ENCODE measurements around the gene CASK. TPM values are rescaled to one million over a fixed set of nuclear protein-coding genes. Genes with fewer than 3 reads are reported as not detected.

Gene CASK
- total RNA-seq, 1 donor from 2014 or later = 41.0 TPM

- no peaks in the 10 kb centered on the region for H3K27me3 ChIP-seq
- H3K27ac ChIP-seq = no peak overlapping the region
- intact Hi-C loops (cut with DNase I) = no loop called here
- H3K4me1 ChIP-seq = no peaks in the 10 kb centered on the region
- no peak overlapping the region for H3K4me3 ChIP-seq
- no peak for DNase-seq (ENCODE audit: extremely low spot score in 2 of 2)
- no peaks in the 10 kb centered on the region for H3K9me3 ChIP-seq
- TF ChIP-seq POLR2A (IDR thresholded peaks at IDR 0.05) = no peak
- TF ChIP-seq, protein P1, sequence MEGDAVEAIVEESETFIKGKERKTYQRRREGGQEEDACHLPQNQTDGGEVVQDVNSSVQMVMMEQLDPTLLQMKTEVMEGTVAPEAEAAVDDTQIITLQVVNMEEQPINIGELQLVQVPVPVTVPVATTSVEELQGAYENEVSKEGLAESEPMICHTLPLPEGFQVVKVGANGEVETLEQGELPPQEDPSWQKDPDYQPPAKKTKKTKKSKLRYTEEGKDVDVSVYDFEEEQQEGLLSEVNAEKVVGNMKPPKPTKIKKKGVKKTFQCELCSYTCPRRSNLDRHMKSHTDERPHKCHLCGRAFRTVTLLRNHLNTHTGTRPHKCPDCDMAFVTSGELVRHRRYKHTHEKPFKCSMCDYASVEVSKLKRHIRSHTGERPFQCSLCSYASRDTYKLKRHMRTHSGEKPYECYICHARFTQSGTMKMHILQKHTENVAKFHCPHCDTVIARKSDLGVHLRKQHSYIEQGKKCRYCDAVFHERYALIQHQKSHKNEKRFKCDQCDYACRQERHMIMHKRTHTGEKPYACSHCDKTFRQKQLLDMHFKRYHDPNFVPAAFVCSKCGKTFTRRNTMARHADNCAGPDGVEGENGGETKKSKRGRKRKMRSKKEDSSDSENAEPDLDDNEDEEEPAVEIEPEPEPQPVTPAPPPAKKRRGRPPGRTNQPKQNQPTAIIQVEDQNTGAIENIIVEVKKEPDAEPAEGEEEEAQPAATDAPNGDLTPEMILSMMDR (IDR thresholded peaks at IDR 0.05) = no peak
- TF ChIP-seq POLR2AphosphoS5 (IDR thresholded peaks at IDR 0.05; ENCODE audit: insufficient read depth in 1 of 2, low read depth in 1 of 2) = no peak
- no peaks in the 10 kb centered on the region for H3K36me3 ChIP-seq
Observed at GRCh38 chrX:41737065-41737464, 186.3 kb downstream of the CASK start.

DNA sequence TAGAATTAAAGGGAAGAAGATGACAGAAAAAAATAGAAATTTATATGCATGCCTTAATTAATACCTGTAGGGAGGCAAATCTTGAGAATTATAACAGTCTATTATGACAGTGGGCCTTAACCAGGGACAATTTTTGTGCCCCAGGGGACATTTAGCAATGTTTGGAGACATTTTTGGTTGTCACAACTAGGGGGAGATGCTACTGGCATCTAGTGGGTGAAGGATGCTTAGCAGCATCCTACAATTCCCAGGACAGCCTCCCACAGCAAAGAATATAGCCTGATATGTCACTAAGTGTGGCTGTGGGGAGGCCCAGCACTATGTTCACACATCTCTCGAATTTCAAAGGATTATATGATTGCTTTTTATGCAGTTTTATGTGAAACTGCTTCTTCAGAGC lies 188.8 kb downstream of the CASK start:
- no peak overlapping the region for H3K27ac ChIP-seq

DNA sequence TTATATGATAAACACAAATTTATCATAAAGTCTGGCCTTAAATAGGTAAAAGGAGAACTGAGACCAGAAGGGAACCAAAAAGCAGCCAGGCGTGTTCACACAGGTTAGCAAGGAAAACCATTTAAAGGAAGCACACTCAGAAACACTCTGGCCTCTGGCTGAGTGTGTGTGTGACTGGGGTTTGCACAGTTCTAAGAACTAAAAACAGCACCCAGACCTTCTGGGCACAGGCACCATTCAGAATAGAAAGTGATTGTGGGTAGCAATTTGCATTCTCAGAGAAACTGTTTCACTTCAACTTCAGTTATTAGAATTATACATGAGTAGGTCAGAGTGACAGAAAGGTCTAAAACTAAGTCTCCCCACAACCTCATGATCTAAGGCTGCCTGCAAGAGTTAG lies 189.4 kb downstream of the CASK start:
- H3K27ac ChIP-seq = no peak overlapping the region
- no peaks in the 10 kb centered on the region for H3K36me3 ChIP-seq
- intact Hi-C loops (cut with DNase I) = no loop called here
- no peaks in the 10 kb centered on the region for H3K4me1 ChIP-seq
- no peak overlapping the region for H3K4me3 ChIP-seq
- DNase-seq (ENCODE audit: extremely low spot score in 2 of 2) = no peak
- no peaks in the 10 kb centered on the region for H3K27me3 ChIP-seq
- no peaks in the 10 kb centered on the region for H3K9me3 ChIP-seq
- no peak for TF ChIP-seq POLR2A (IDR thresholded peaks at IDR 0.05)
- TF ChIP-seq POLR2AphosphoS5 (IDR thresholded peaks at IDR 0.05; ENCODE audit: insufficient read depth in 1 of 2, low read depth in 1 of 2) = no peak
- TF ChIP-seq, protein P1 (IDR thresholded peaks at IDR 0.05) = no peak

More for the DNA sequence above, 188.8 kb downstream of the CASK start:
- no peaks in the 10 kb centered on the region for H3K9me3 ChIP-seq
- no peak overlapping the region for H3K4me3 ChIP-seq
- intact Hi-C loops (cut with DNase I) = no loop called here
- DNase-seq (ENCODE audit: extremely low spot score in 2 of 2) = no peak
- H3K4me1 ChIP-seq = no peaks in the 10 kb centered on the region
- H3K36me3 ChIP-seq = no peaks in the 10 kb centered on the region
- no peaks in the 10 kb centered on the region for H3K27me3 ChIP-seq
- TF ChIP-seq, protein P1 (IDR thresholded peaks at IDR 0.05) = peak in 1 of 3 experiments; percentile 9
- TF ChIP-seq POLR2AphosphoS5 (IDR thresholded peaks at IDR 0.05; ENCODE audit: insufficient read depth in 1 of 2, low read depth in 1 of 2) = no peak

- H3K9me3 ChIP-seq = no peaks in the 10 kb centered on the region
- no peak overlapping the region for H3K4me3 ChIP-seq
- TF ChIP-seq POLR2AphosphoS5 (IDR thresholded peaks at IDR 0.05; ENCODE audit: insufficient read depth in 1 of 2, low read depth in 1 of 2) (no peak), POLR2A (IDR thresholded peaks at IDR 0.05) (no peak)
- TF ChIP-seq, protein P1 (IDR thresholded peaks at IDR 0.05) = no peak
- H3K27me3 ChIP-seq = no peaks in the 10 kb centered on the region
- H3K36me3 ChIP-seq = no peaks in the 10 kb centered on the region
- intact Hi-C loops (cut with DNase I) = no loop called here
- H3K27ac ChIP-seq = no peak overlapping the region
- no peak for DNase-seq (ENCODE audit: extremely low spot score in 2 of 2)
- H3K4me1 ChIP-seq = no peaks in the 10 kb centered on the region
Observed at GRCh38 chrX:41732260-41732659, 191.1 kb downstream of the CASK start.

DNA sequence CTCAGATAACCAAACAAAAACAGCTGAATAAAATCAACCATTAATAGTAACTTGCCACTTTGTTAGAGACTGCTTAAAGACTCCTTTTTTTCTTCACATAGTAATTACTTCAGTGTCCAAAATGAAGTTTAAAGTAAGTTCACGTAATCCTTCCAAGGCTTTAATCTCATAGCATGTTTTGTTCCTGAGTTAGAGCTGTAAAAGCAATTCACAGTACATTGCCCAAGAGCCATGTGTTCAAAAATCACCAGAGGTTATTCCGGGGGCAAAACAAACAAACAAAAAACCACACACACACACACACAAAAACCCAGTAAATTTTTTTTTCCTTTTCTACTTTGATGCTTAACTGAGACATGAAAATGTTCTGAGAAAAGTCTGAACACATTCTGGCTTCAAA lies 193.3 kb downstream of the CASK start:
- H3K9me3 ChIP-seq = no peaks in the 10 kb centered on the region
- intact Hi-C loops (cut with DNase I) = no loop called here
- no peaks in the 10 kb centered on the region for H3K27me3 ChIP-seq
- no peak overlapping the region for H3K4me3 ChIP-seq
- no peaks in the 10 kb centered on the region for H3K36me3 ChIP-seq
- no peaks in the 10 kb centered on the region for H3K4me1 ChIP-seq
- TF ChIP-seq, protein P1 (IDR thresholded peaks at IDR 0.05) = no peak
- no peak for TF ChIP-seq POLR2AphosphoS5 (IDR thresholded peaks at IDR 0.05; ENCODE audit: insufficient read depth in 1 of 2, low read depth in 1 of 2)
- TF ChIP-seq POLR2A (IDR thresholded peaks at IDR 0.05) = no peak
- DNase-seq (ENCODE audit: extremely low spot score in 2 of 2) = no peak
- H3K27ac ChIP-seq = no peak overlapping the region
